Thyroid gland (tissue), 4 donors: ENCODE measurements around the gene MAGI3.

Experiments
- CTCF ChIP-seq, 6 experiments: fragments of 200-600 bp in 3 of 6; fragments of 450-650 bp in 3 of 6; sonication (generic) in 3 of 6; IDR thresholded peaks; one replicate each; pipeline ENCODE4 v1.5.1; 2016 to 2019; ENCODE audit warnings: antibody characterized with exemption in 6 of 6, mild to moderate bottlenecking in 2 of 6, inconsistent platforms in 1 of 6, moderate library complexity in 1 of 6
- POLR2A ChIP-seq, 2 donors: fragments of 450-650 bp; IDR thresholded peaks; one replicate each; pipeline ENCODE4 v1.6.1; 2017; ENCODE audit warnings: antibody characterized with exemption in 2 of 2, mild to moderate bottlenecking in 2 of 2, moderate library complexity in 1 of 2

DNA sequence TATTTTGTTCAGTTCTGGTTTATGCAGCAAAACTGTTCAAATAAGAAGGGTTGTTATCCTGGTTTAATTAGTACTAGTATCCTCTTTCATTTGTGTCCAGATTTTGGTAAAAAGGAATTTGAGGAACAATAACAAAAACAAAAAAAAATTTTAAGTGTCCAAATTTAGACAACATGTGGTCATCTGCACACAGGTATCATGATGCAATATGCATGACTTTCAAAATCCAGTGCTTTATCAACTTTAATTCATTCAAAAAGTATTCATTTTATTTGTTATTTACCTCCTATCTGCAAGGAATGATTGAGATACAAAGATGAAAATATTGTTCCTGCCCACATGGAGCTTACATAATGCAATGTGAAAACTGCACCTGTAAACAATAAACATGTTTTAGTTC, 16.7 kb upstream of the MAGI3 start:
- TF ChIP-seq CTCF (IDR thresholded peaks at IDR 0.05) (no peak), POLR2A (IDR thresholded peaks at IDR 0.05) (no peak)
